ENCODE data around the gene RNASE8.

Gene RNASE8

GRCh38 chr14:21093769-21094681 is 36.4 kb downstream of the RNASE8 start:
- DNase-seq, result peak; percentile 97

- peak; percentile 98 for DNase-seq
These were observed 38.0 kb downstream of the RNASE8 start for GRCh38 chr14:21095430-21096205.

- DNase-seq, result no peak
These were observed 38.8 kb downstream of the RNASE8 start for GRCh38 chr14:21096438-21096837.

DNA sequence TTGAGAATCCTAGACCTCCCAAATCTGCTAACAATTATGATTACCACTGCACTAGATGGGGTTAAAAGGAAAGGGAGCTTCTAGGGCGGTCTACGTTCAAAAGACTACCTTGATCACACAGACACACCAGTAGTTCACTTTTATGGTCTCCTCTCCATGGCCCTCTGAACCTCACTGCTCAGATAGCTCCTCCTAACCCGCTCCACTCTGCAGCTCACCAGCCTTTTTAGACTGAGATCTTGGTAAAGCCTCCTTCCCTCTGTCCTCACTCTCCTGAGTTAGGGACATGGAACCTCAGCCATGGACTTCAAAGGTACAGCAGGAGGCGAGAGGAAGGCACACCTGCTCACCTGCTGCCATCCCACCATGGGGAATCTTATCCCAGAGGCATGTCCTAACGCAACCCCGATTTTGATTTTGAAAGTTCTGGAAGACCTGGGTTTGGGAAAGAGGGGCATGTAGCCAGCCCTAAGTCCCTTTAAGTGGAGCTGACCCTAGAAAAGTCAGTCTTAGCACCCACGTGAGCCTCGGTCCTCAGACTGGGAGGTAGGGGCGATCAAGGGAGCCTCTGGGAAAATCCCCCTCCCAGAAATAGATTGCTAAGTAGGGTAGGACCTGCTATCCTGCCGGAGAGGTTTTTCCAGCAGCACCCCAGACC is 39.5 kb downstream of the RNASE8 start:
- DNase-seq, result peak; percentile 56

GRCh38 chr14:21097636-21098075 is 40.0 kb downstream of the RNASE8 start:
- DNase-seq, result peak; percentile 81

DNA sequence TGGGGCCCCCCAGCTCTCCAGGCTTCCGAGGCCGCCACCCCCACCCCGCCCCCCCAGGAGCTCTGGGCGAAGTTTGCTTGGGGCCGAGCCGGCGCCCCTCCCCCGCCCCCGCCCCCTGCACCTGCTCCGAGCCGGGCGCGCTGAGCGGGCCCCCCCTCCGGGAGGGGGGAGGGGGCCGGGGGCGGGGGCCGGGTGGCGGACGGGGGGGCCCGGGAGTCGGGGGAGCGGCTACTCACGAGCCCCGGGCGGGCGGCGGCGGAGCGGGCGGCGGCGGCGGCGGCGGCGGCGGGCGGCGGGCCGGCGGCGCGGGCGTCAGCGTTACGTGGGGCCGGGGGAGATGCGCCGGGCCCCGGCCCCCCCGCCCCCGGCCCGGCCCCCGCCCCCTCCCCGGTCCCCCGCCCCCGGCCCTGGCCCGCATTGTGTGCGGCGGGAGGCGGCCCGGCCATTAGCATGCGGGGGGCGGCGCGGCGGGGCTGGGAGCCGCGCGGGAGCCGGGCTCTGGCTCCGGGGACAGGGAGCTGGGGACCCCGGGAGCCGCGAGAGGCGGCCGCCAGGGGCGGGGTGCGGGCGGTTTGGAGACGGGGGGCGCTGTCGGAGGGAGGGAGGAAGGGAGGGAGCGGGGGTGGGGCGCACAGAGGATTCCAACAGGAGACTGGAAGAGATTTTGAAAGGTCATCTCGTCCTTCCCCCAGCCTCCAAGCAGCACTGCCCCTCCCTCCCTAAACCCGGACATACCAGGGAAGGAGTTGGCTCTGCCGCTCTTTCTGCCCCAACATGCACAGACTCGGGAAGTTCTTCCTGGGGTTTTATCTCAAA is 40.7 kb downstream of the RNASE8 start, which contains the start of gene ZNF219:
Gene ZNF219 (minus strand): TSS at position 580 of the 816 bp plus-strand sequence. CDS start 5,064 bp downstream, outside the sequence.
- peak; percentile 81 for DNase-seq

DNA sequence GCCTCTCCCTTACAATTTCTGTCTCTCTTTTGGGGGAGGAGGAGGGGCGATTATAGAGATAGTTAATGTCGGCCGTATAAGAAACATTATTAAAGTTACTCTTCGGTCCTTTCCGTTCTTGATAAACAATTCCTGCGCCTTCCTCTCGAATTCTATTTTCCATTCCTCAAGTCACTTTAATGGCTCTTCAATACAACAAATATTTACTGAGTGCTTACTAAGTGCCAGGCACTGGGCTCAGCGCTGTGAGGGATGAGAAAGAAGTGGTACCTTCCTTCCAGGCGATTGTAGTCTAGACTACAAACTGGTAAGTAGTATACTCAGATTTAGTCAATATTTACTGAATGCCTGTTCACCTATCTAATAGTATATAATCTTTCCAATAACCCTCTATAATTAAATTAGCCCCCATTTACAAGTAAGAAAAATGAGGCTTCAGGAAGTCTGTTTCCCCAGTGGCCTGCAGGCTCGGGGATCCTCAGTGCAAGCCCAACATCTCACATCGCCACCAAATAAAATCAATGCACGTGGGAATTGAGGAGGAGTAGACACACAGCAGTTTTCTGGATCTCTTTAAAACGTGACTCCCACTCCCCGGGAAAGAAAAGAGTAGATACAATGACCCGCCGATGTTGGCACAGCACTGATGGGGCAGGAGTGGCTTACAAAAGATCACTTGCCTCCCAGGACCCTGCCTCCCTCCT is 41.4 kb downstream of the RNASE8 start:
- DNase-seq, result no peak

- no peak for DNase-seq
These were observed 42.0 kb downstream of the RNASE8 start for GRCh38 chr14:21099596-21099985.

GRCh38 chr14:21100931-21101330 is 43.3 kb downstream of the RNASE8 start, which contains the start of gene TMEM253:
TSS of gene TMEM253 (plus strand) at chr14:21101066. CDS start at chr14:21101344, 278 bp downstream.
- DNase-seq, result no peak

GRCh38 chr14:21101802-21102413 is 44.3 kb downstream of the RNASE8 start:
- no peak for DNase-seq

DNA sequence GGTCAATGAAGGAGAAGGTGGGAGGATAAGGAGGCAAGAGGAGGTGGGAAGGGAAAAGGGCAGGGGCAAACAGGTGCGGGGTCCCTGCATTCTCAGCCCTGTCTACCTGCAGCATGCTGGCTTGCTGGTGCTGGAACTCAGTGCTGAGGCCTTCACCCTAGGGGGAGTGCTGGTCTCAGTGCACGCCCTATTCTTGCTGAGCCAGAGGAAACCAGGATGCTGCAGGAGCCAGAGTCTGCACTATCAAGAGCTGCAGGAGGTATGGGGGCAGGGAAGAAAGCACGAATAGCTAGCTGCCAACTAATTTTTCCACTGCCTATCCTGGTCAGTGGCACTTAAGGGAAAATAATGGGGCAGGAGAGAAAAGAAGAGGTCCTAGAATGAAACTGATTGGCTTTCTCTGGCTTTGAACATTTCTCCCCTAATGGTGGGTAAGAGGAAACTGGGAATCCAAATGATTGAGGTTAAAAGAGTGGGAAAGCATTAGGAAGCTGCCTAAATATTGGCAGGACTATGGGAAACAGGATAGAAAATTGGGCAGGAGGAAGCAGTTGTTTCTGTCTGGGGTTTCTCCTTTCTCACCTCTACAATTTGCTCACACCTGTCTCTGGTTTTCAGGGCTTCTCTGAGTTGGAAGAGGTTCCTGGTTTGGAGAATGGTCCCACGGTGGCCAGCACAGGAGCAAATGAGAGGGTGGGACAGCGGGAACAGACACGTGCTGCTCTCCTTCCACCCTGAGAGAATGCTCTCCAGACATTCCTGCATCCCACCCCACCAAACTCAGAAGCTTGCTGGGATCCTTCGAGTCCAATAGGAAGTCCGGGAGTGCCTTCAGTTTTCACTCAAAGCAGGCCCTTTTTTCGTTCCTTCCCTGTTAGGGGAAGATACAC is 45.1 kb downstream of the RNASE8 start:
- DNase-seq, result no peak

DNA sequence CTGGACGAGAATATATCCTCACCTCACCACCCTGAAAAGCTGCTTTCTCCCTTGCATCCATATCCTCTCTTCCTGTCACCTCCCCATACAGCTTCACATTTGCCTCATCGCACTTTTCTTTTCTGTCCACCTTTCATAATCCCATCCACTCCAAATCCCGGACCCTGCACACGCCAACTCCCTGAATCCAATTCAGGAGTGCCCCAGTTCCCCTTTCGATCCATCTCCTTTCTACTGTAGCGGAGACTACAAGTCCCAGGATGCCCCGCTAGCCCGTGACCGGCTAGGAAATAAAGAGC is 45.7 kb downstream of the RNASE8 start:
- DNase-seq, result no peak

GRCh38 chr14:21103710-21104447 is 46.3 kb downstream of the RNASE8 start:
- DNase-seq, result peak; percentile 100

- DNase-seq, result peak; percentile 99
These were observed 46.9 kb downstream of the RNASE8 start for GRCh38 chr14:21104448-21105060.

DNA sequence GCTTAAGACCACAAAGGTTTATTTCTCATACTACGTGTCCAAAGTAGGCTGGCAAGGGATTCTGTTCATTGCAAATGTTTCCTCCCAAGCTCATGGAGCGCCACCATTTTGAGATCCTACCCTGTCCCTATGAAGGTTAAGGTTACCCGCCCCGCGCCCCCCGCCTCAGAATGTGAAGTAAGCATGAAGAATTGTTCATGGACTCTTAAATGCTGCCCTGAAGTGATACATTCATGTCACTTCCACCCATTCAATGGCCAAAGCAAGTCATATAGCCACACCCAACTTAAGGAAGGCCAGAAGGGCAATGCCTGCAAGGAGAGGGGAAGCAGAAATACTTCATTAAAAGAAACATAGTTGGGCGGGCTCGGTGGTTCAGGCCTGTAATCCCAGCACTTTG is 47.5 kb downstream of the RNASE8 start:
- no peak for DNase-seq

DNA sequence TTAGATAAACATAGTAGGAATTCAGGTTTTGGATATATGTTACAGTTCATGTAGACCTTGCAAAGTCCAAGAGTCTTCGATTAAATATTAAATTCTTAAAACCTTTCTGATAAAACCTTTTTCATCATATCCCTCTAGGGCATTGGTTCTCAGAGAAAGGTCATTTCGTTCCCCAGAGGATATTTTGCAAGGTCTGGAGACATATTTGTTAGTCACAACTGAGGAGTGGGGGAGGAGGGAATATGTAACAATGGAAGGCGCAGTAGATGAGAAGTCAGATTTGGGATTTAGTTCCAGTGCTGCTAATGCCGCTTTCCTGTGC is 48.5 kb downstream of the RNASE8 start:
- DNase-seq, result no peak

DNA sequence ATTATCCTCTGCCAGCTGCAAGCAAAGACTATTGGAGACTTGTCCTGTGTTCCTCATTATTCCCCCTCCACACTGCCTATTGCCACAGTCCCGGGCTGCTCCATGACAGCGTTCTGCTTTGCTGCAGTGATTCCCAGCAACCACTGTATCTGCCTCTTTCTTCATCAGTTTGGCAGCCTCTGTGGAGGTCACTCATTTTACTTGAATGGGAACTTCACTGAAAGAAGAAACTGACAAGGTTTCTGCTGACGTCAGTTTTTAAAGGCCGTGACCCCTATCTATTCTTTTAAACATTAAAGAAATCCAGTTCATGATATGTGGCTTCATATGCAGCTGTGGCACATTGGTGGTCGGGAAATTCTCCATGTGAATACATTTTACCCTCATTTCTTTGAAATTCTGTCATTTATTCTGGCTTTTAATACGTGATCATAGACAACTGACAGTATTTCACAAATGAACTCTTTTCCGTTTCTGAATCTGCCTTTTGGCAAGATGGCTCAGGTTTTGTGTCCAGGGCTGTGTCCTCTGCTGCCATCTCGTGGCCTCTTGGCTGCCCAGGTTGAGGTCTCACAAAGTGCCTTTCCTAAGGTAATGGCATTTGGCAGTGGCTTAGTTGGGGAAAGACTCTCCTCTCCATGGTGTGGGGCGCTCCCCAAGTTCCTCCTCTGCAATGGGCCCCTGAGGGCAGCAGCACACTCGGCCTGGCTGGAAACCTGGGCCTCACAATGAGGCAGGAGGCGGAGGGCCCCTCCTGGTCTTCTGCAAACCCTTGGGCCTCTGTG is 49.1 kb downstream of the RNASE8 start:
- DNase-seq, result peak; percentile 87

DNA sequence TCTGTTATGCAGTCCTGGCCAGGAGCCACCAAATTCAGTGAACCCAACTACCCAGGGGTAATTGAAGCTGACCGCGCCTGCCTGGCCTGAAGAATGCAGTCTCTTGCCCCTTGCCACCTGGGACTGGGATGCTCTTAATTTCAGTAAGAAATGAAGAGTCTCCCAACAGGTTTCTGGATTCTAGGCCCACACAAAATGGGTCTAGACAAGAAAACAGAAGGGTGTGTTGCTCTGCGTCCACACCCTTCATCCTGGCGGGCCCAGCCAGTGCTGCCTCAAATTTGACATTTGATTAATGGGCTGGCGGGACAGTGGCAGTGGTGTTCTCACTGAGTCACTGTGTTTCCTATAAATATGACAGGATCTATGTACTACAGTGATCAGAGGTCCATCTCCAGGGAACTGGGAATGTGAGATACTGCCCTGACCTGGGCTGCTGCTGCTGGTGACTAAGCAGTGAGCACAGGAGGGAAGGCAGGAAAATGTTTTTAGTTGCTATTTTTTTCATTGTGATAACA is 49.7 kb downstream of the RNASE8 start:
- no peak for DNase-seq
